HepG2 (cell line): ENCODE results near the gene CD72. TPM values are rescaled to one million over a fixed set of nuclear protein-coding genes. Genes with fewer than 3 reads are reported as not detected.
A peak's percentile ranks its signal among the peaks of the same experiment; 100 is the strongest.

Experiments
- CBFB ChIP-seq: sonication (generic); formaldehyde crosslinking; IDR thresholded peaks from 2 replicates; pipeline ENCODE4 v1.4.0; 2020; ENCODE audit warnings: missing genetic modification reagents
- EEA1 ChIP-seq: sonication (generic); formaldehyde crosslinking; IDR thresholded peaks from 2 replicates; pipeline ENCODE4 v1.5.1; 2020; ENCODE audit warnings: mild to moderate bottlenecking, missing genetic modification reagents, borderline replicate concordance
- NFE2L2 ChIP-seq: fragments of 150-350 bp; IDR thresholded peaks from 2 replicates; pipeline ENCODE4 v1.6.1; 2014; ENCODE audit warnings: low read length
- POLR2AphosphoS2 ChIP-seq: IDR thresholded peaks from 2 replicates; pipeline ENCODE4 v1.6.1; 2011; ENCODE audit warnings: low read depth, low read length, improper control_type of control experiment
- SALL1 ChIP-seq: sonication (generic); formaldehyde crosslinking; IDR thresholded peaks from 2 replicates; pipeline ENCODE4 v1.8.0; 2022; ENCODE audit warnings: mild to moderate bottlenecking, missing genetic modification reagents
- ZKSCAN5 ChIP-seq: sonication (generic); formaldehyde crosslinking; IDR thresholded peaks from 2 replicates; pipeline ENCODE4 v1.5.1; 2020; ENCODE audit warnings: mild to moderate bottlenecking, missing genetic modification reagents
- ZMAT5 ChIP-seq: sonication (generic); formaldehyde crosslinking; IDR thresholded peaks from 2 replicates; pipeline ENCODE4 v1.5.0; 2020; ENCODE audit warnings: mild to moderate bottlenecking, low read depth, missing genetic modification reagents, borderline replicate concordance
- ZNF251 ChIP-seq: sonication (generic); formaldehyde crosslinking; IDR thresholded peaks from 2 replicates; pipeline ENCODE4 v1.9.0; 2021; ENCODE audit warnings: mild to moderate bottlenecking, missing genetic modification reagents
- ZNF3 ChIP-seq: IDR thresholded peaks from 2 replicates; pipeline ENCODE4 v1.7.0; 2017; ENCODE audit warnings: inconsistent platforms
- ZNF343 ChIP-seq: sonication (generic); formaldehyde crosslinking; IDR thresholded peaks from 2 replicates; pipeline ENCODE4 v1.4.0; 2020; ENCODE audit warnings: mild to moderate bottlenecking, missing genetic modification reagents
- ZNF552 ChIP-seq: sonication (generic); formaldehyde crosslinking; IDR thresholded peaks from 2 replicates; pipeline ENCODE4 v1.9.0; 2022; ENCODE audit warnings: missing genetic modification reagents, mild to moderate bottlenecking, borderline replicate concordance
- ZNF703 ChIP-seq: sonication (generic); formaldehyde crosslinking; IDR thresholded peaks from 2 replicates; pipeline ENCODE4 v1.5.1; 2020; ENCODE audit warnings: missing genetic modification reagents, mild to moderate bottlenecking, moderate library complexity, borderline replicate concordance
- ZNF775 ChIP-seq: sonication (generic); formaldehyde crosslinking; IDR thresholded peaks from 2 replicates; pipeline ENCODE4 v1.4.0; 2020; ENCODE audit warnings: missing genetic modification reagents, mild to moderate bottlenecking, moderate library complexity, borderline replicate concordance
- ZSCAN9 ChIP-seq: IDR thresholded peaks from 2 replicates; pipeline ENCODE4 v1.6.1; 2016; ENCODE audit warnings: borderline replicate concordance
- polyA plus RNA-seq, 8 experiments: library from polyadenylated mRNA; depleted of rRNA in 3 of 8; stranded (reverse) in 7 of 8; unstranded in 1 of 8; fragments of >200 nt; fragmentation: Illumina TruSeq in 4 of 8; extraction: Trizol in 4 of 8; gene quantifications; 2 replicates each; pipeline versions ENCODE4 v1.2.1 to v1.2.3, GENCODE V29; 2011 to 2016; ENCODE audit warnings: low read depth in 4 of 8, missing spikeins in 1 of 8, mixed read lengths in 1 of 8; ENCODE audit not compliant: insufficient read depth in 1 of 8
- total RNA-seq, 5 experiments: library from RNA; depleted of rRNA; stranded (reverse); fragments of >200 nt; fragmentation: Illumina TruSeq; extraction: Trizol; gene quantifications; 2 replicates each; pipeline ENCODE4 v1.2.3, GENCODE V29; 2016; ENCODE audit warnings: low read depth in 1 of 5
- TF ChIP-seq, protein P1 (sequence below): IDR thresholded peaks from 2 replicates; pipeline ENCODE4 v1.6.1; 2016; ENCODE audit warnings: missing genetic modification reagents, missing compliant biosample characterization
- TF ChIP-seq, protein P2 (sequence below): sonication (generic); formaldehyde crosslinking; IDR thresholded peaks from 2 replicates; pipeline ENCODE4 v1.5.0; 2020; ENCODE audit warnings: mild to moderate bottlenecking, missing genetic modification reagents, borderline replicate concordance
- TF ChIP-seq, protein P3 (sequence below): IDR thresholded peaks from 2 replicates; pipeline ENCODE4 v1.6.1; 2016; ENCODE audit warnings: low read depth, missing genetic modification reagents, missing compliant biosample characterization

CD72 gene
- total and polyA plus RNA-seq, 2 of the 13 experiments (the other 11 are each of a cell fraction or from before 2014, with no cell fraction given), result 0.18 to 1.1 TPM

GRCh38 chr9:35658137-35658967, 40.1 kb upstream of the CD72 start, which contains the start of gene CCDC107 (continued):
- TF ChIP-seq ZNF775 (CRISPR knock-in tag), result no peak
- TF ChIP-seq, protein P1, sequence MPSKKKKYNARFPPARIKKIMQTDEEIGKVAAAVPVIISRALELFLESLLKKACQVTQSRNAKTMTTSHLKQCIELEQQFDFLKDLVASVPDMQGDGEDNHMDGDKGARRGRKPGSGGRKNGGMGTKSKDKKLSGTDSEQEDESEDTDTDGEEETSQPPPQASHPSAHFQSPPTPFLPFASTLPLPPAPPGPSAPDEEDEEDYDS (CRISPR knock-in tag), result peak; percentile 24; the same call in 1 of the 2 replicates
- 0 out of 2 replicates have a peak, but pooled peaks have one; percentile 18 for TF ChIP-seq ZKSCAN5 (CRISPR knock-in tag)
- 0 out of 2 replicates have a peak, but pooled peaks have one; percentile 27 for TF ChIP-seq ZNF552 (CRISPR knock-in tag)
- 0 out of 2 replicates have a peak, but pooled peaks have one; percentile 9 for TF ChIP-seq ZNF343 (CRISPR knock-in tag)
- TF ChIP-seq, protein P2, sequence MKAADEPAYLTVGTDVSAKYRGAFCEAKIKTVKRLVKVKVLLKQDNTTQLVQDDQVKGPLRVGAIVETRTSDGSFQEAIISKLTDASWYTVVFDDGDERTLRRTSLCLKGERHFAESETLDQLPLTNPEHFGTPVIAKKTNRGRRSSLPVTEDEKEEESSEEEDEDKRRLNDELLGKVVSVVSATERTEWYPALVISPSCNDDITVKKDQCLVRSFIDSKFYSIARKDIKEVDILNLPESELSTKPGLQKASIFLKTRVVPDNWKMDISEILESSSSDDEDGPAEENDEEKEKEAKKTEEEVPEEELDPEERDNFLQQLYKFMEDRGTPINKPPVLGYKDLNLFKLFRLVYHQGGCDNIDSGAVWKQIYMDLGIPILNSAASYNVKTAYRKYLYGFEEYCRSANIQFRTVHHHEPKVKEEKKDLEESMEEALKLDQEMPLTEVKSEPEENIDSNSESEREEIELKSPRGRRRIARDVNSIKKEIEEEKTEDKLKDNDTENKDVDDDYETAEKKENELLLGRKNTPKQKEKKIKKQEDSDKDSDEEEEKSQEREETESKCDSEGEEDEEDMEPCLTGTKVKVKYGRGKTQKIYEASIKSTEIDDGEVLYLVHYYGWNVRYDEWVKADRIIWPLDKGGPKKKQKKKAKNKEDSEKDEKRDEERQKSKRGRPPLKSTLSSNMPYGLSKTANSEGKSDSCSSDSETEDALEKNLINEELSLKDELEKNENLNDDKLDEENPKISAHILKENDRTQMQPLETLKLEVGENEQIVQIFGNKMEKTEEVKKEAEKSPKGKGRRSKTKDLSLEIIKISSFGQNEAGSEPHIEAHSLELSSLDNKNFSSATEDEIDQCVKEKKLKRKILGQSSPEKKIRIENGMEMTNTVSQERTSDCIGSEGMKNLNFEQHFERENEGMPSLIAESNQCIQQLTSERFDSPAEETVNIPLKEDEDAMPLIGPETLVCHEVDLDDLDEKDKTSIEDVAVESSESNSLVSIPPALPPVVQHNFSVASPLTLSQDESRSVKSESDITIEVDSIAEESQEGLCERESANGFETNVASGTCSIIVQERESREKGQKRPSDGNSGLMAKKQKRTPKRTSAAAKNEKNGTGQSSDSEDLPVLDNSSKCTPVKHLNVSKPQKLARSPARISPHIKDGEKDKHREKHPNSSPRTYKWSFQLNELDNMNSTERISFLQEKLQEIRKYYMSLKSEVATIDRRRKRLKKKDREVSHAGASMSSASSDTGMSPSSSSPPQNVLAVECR (CRISPR knock-in tag), result peak; percentile 75
- 0 out of 2 replicates have a peak, but pooled peaks have one; percentile 49 for TF ChIP-seq POLR2AphosphoS2
- peak; percentile 68 for TF ChIP-seq SALL1 (CRISPR knock-in tag)
- TF ChIP-seq EEA1 (CRISPR knock-in tag), result 0 out of 2 replicates have a peak, but pooled peaks have one; percentile 64
- no peak for TF ChIP-seq ZNF3 (CRISPR knock-in tag)
- no peak for TF ChIP-seq ZNF251 (CRISPR knock-in tag)
- TF ChIP-seq NFE2L2, result no peak
- TF ChIP-seq, protein P3, sequence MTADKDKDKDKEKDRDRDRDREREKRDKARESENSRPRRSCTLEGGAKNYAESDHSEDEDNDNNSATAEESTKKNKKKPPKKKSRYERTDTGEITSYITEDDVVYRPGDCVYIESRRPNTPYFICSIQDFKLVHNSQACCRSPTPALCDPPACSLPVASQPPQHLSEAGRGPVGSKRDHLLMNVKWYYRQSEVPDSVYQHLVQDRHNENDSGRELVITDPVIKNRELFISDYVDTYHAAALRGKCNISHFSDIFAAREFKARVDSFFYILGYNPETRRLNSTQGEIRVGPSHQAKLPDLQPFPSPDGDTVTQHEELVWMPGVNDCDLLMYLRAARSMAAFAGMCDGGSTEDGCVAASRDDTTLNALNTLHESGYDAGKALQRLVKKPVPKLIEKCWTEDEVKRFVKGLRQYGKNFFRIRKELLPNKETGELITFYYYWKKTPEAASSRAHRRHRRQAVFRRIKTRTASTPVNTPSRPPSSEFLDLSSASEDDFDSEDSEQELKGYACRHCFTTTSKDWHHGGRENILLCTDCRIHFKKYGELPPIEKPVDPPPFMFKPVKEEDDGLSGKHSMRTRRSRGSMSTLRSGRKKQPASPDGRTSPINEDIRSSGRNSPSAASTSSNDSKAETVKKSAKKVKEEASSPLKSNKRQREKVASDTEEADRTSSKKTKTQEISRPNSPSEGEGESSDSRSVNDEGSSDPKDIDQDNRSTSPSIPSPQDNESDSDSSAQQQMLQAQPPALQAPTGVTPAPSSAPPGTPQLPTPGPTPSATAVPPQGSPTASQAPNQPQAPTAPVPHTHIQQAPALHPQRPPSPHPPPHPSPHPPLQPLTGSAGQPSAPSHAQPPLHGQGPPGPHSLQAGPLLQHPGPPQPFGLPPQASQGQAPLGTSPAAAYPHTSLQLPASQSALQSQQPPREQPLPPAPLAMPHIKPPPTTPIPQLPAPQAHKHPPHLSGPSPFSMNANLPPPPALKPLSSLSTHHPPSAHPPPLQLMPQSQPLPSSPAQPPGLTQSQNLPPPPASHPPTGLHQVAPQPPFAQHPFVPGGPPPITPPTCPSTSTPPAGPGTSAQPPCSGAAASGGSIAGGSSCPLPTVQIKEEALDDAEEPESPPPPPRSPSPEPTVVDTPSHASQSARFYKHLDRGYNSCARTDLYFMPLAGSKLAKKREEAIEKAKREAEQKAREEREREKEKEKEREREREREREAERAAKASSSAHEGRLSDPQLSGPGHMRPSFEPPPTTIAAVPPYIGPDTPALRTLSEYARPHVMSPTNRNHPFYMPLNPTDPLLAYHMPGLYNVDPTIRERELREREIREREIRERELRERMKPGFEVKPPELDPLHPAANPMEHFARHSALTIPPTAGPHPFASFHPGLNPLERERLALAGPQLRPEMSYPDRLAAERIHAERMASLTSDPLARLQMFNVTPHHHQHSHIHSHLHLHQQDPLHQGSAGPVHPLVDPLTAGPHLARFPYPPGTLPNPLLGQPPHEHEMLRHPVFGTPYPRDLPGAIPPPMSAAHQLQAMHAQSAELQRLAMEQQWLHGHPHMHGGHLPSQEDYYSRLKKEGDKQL (CRISPR knock-in tag), result no peak
- TF ChIP-seq ZNF703, result 0 out of 2 replicates have a peak, but pooled peaks have one; percentile 28
- no peak for TF ChIP-seq ZMAT5
- TF ChIP-seq ZSCAN9 (CRISPR knock-in tag), result 0 out of 2 replicates have a peak, but pooled peaks have one; percentile 15
- TF ChIP-seq CBFB, result peak; percentile 47
